GM12874 (cell line): Measurements from ENCODE around the gene DNAJC10.

ENCODE experiments used
- TF ChIP-seq, protein P1 (sequence below): IDR thresholded peaks from 2 replicates; pipeline ENCODE4 v1.5.1; 2011; ENCODE audit warnings: low read depth, mild to moderate bottlenecking, control low read depth, low read length, moderate library complexity; ENCODE audit not compliant: insufficient read depth

DNAJC10 gene

DNA sequence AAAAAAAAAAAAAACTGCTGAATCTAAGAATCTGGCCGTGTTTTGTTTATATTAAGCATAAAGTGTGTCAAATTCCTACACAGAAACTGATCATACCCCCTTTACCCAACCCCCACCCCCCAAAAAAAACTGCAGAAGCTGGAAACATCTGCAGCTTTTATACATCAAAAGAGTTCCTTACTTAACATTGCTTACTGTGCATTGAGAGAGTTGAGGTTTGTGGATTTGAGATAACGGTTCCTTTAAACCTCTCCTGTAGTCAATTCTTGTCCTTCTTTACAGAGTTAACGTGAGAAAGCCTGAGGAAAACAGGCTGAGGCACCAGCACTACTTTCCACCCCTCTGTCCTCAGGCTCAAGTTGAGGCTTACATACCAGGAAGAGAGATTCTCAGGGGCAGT is 115.9 kb downstream of the DNAJC10 start:
- TF ChIP-seq, protein P1, sequence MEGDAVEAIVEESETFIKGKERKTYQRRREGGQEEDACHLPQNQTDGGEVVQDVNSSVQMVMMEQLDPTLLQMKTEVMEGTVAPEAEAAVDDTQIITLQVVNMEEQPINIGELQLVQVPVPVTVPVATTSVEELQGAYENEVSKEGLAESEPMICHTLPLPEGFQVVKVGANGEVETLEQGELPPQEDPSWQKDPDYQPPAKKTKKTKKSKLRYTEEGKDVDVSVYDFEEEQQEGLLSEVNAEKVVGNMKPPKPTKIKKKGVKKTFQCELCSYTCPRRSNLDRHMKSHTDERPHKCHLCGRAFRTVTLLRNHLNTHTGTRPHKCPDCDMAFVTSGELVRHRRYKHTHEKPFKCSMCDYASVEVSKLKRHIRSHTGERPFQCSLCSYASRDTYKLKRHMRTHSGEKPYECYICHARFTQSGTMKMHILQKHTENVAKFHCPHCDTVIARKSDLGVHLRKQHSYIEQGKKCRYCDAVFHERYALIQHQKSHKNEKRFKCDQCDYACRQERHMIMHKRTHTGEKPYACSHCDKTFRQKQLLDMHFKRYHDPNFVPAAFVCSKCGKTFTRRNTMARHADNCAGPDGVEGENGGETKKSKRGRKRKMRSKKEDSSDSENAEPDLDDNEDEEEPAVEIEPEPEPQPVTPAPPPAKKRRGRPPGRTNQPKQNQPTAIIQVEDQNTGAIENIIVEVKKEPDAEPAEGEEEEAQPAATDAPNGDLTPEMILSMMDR = no peak

DNA sequence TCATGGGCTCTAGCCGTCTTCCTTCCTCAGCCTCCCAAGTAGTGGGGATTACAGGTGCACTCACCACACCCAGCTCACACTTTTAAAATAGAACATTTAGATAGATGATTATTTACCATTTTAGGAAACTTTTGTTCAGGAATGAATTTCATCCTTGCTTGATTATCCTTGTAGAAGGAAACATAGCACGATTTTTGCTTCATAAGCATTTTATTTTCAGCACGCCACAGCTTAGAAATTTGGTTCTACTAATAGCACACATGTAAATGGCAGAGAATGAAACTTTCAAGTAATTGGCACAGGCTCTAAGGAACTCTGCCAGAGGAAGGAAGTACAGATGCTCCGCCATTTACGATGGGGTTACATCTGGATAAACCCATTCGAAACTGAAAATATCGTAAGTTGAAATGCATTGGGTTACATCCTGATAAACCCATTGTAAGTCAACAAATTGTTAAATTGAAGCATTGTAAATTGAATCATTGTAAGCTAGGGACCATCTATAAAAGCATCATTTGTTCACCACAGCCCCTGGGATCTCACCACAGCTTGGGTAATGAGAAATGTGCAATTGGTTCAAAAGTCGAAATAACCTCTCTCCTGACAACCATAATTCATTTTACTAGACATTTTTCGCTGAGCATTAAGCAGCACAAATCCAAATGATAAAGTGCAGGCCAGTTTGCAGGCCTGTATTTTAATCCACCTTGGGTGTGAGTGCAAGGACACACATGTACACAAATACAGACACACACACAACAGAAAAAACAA is 117.2 kb downstream of the DNAJC10 start:
- TF ChIP-seq, protein P1 = no peak

DNA sequence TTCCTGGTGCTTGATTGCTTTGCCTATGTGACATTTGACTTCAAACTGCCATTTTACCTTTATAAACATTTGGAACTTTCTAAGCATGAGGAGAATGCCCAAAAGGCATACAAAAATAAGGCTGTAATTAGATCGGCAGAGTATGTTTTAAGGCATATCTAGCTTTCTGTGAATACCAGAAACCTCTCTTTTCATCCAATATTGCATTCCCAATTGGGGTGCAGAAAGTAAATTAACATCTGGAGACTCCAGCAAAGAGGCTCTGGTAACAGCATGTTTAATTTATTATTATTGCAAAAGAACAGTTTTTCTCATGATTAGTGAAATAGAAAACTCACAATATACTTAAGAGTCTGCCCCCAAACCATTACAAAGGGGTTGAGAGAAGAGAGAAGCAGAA is 118.2 kb downstream of the DNAJC10 start:
- TF ChIP-seq, protein P1 = no peak

DNA sequence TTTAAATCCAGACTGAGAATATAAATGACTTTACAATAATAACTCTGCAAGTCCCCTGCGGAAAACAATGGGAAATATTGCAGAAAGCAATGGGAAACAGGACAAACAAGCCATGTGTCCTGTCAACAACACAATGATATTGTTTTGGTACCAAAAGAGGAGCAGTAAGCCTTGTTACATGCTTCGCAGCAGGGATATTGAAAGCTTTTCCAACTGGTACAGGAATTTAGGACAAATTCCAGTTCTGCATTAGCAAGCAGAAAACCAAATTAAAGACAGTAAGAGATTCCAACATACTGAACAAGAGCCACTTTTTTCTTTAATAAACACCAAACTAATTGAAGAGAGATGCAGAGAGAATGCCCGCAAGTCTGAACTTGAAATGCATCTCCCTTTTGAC is 120.4 kb downstream of the DNAJC10 start:
- TF ChIP-seq, protein P1 = no peak
